OCI-LY3 (cell line): ENCODE results near the gene OSBPL2.

ENCODE experiments used
- H2AFZ ChIP-seq: fragments of 200-600, 300-600 bp; shearing (Covaris generic); 2 replicates; pipeline ENCODE4 v1.6.0; 2014; ENCODE audit warnings: antibody characterized with exemption, low read depth, low read length
- H3K27ac ChIP-seq: fragments of 200-600, 300-600 bp; sonication (generic); 2 replicates; pipeline ENCODE4 v1.5.1; 2014; ENCODE audit warnings: mild to moderate bottlenecking, low read length, moderate library complexity, mixed read lengths
- H3K27me3 ChIP-seq: fragments of 200-600, 300-600 bp; sonication (generic); 2 replicates; pipeline ENCODE4 v1.6.1; 2014; ENCODE audit warnings: low read depth, low read length, mixed read lengths
- H3K36me3 ChIP-seq: fragments of 200-600, 300-600 bp; sonication (generic); replicated peaks from 2 replicates; pipeline ENCODE3; 2014; ENCODE audit warnings: low read depth, low read length, mixed read lengths
- H3K4me1 ChIP-seq: fragments of 300-600, 200-600 bp; sonication (generic); 2 replicates; pipeline ENCODE4 v1.6.1; 2014; ENCODE audit warnings: low read length, mixed read lengths
- H3K4me2 ChIP-seq: fragments of 200-600, 300-600 bp; sonication (generic); 2 replicates; pipeline ENCODE4 v1.6.1; 2014; ENCODE audit warnings: low read length, mixed read lengths
- H3K4me3 ChIP-seq: fragments of 300-600, 200-600 bp; sonication (generic); 2 replicates; pipeline ENCODE4 v1.5.1; 2014; ENCODE audit warnings: antibody characterized with exemption, mild to moderate bottlenecking, low read length, moderate library complexity
- H3K79me2 ChIP-seq: fragments of 300-600, 200-600 bp; shearing (Covaris generic); 2 replicates; pipeline ENCODE4 v1.6.1; 2014; ENCODE audit warnings: mild to moderate bottlenecking, low read length, mixed read lengths
- H3K9ac ChIP-seq: fragments of 300-600, 200-600 bp; shearing (Covaris generic); 2 replicates; pipeline ENCODE4 v1.6.0; 2014; ENCODE audit warnings: mild to moderate bottlenecking, low read length, moderate library complexity
- H3K9me3 ChIP-seq: fragments of 200-600, 300-600 bp; shearing (Covaris generic); 2 replicates; pipeline ENCODE4 v1.6.1; 2014; ENCODE audit warnings: low read length, mixed read lengths; ENCODE audit not compliant: insufficient read depth
- H4K20me1 ChIP-seq: fragments of 200-600, 300-600 bp; sonication (generic); 2 replicates; pipeline ENCODE4 v1.6.1; 2016; ENCODE audit warnings: low read length, mixed read lengths; ENCODE audit not compliant: insufficient read depth
- CTCF ChIP-seq: fragments of 200-600, 300-600 bp; sonication (generic); IDR thresholded peaks from 2 replicates; pipeline ENCODE4 v1.5.1; 2014; ENCODE audit warnings: antibody characterized with exemption, low read length, low read depth
- EZH2phosphoT487 ChIP-seq: fragments of 200-600 bp; shearing (Covaris generic); IDR thresholded peaks from 2 replicates; pipeline ENCODE4 v1.6.1; 2018; ENCODE audit warnings: antibody characterized with exemption, mixed run types, low read depth

The OSBPL2 gene

GRCh38 chr20:62203378-62204030, 34.8 kb upstream of the OSBPL2 start:
- TF ChIP-seq CTCF: no peak
- no peak for TF ChIP-seq EZH2phosphoT487
- Histone ChIP-seq H4K20me1 (no peaks in the 10 kb centered on the region), H3K79me2 (no peaks in the 10 kb centered on the region), H3K4me2 (no peak overlapping the region), H3K4me3 (no peak overlapping the region), H3K4me1 (no peaks in the 10 kb centered on the region), H3K9ac (no peak overlapping the region), H3K36me3 (peaks cover 31% of the 10 kb centered on the region), H3K9me3 (no peaks in the 10 kb centered on the region), H3K27ac (no peak overlapping the region), H2AFZ (no peak overlapping the region), H3K27me3 (no peaks in the 10 kb centered on the region)

DNA sequence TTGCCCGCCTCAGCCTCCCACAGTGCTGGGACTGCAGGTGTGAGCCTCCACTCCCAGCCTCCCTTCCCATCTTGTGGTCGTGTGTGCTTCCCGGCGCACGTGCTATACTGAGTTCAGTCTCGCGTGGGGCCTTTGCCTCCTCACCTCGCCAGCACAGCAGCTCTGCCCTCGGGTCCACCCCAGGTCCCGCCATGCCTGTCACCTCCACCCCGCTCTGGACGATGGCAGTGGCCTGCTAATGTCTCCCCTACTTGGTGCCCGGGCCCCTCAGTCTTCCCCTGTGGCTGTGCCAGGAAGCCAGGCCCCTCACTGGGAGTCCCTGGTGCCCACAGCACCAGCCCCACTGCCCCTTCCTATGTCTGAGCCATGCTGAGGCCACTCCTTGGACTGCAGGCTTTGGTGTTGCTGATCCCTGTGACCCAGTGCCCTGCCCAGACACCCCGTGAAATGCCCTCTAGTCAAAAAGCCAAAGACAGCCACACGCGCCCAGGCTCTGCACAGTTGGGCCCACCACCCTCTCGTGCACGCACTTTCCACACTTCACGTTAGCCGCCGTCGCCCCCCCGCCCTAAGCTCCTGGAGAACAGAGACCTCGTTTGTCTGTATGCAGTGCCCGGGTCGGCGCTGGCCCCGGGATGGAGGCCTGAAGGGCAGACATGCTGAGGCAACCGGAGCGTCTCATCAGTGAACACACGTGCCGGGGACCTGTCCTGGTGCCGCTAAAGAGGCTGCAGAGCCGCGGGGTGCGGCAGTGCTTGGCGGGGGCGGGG, 32.5 kb upstream of the OSBPL2 start:
- Histone ChIP-seq H3K4me1 (no peaks in the 10 kb centered on the region), H3K4me2 (no peak overlapping the region), H3K4me3 (no peak overlapping the region), H3K27ac (no peak overlapping the region), H3K79me2 (no peaks in the 10 kb centered on the region), H3K36me3 (peaks cover 14% of the 10 kb centered on the region), H2AFZ (no peak overlapping the region), H4K20me1 (no peaks in the 10 kb centered on the region), H3K9ac (no peak overlapping the region), H3K27me3 (no peaks in the 10 kb centered on the region), H3K9me3 (no peaks in the 10 kb centered on the region)
- TF ChIP-seq CTCF: no peak
- no peak for TF ChIP-seq EZH2phosphoT487

DNA sequence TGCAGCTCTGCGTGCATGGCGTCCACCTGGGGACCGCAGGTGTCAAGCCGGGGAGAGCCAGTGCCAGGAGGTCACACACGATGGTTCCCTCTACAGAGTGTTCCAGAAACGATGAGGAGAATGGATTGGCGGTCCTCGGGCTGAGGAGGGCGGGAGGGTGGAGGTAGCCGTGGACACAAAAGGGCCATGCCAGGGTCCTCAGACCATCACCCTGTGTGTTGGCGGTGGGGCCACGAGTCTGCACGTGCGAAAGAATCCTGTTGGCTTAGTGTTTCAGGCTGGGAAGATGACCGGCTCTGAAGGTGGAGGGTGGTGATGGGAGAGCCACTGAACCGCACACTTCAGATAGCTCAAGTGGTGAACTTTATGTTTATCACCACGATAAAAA, 31.9 kb upstream of the OSBPL2 start:
- no peaks in the 10 kb centered on the region for H3K79me2 ChIP-seq
- H3K9ac ChIP-seq: no peak overlapping the region

More for the DNA sequence above, 31.9 kb upstream of the OSBPL2 start:
- Histone ChIP-seq H3K4me2 (no peak overlapping the region), H4K20me1 (no peaks in the 10 kb centered on the region), H3K9me3 (no peaks in the 10 kb centered on the region), H3K4me3 (no peak overlapping the region), H3K4me1 (no peaks in the 10 kb centered on the region), H3K27me3 (no peaks in the 10 kb centered on the region), H2AFZ (no peak overlapping the region), H3K36me3 (peaks cover 13% of the 10 kb centered on the region), H3K27ac (no peak overlapping the region)
- TF ChIP-seq CTCF (no peak), EZH2phosphoT487 (no peak)
